Mucosa of rectum (tissue), 2 donors: ENCODE measurements around the gene SNX5.

Source experiments
- H3K27ac ChIP-seq, 2 donors: one replicate each; pipeline ENCODE4 v1.7.0; 2013; ENCODE audit warnings: inconsistent platforms in 2 of 2, low read depth in 2 of 2, low read length in 2 of 2
- H3K27me3 ChIP-seq, 2 donors: one replicate each; pipeline ENCODE4 v1.7.0; 2013; ENCODE audit warnings: low read length in 2 of 2; ENCODE audit not compliant: control insufficient read depth in 2 of 2, insufficient read depth in 2 of 2
- H3K36me3 ChIP-seq, 2 donors: one replicate each; pipeline ENCODE4 v1.7.0; 2013; ENCODE audit warnings: low read length in 2 of 2; ENCODE audit not compliant: control insufficient read depth in 2 of 2, insufficient read depth in 2 of 2
- H3K4me1 ChIP-seq, 2 donors: one replicate each; pipeline ENCODE4 v1.7.0; 2013; ENCODE audit warnings: low read length in 2 of 2, mild to moderate bottlenecking in 1 of 2; ENCODE audit not compliant: control insufficient read depth in 2 of 2, insufficient read depth in 2 of 2
- H3K4me3 ChIP-seq, 2 donors: one replicate each; pipeline ENCODE4 v1.7.0; 2013; ENCODE audit warnings: low read length in 2 of 2
- H3K9ac ChIP-seq, 2 donors: one replicate each; pipeline ENCODE4 v1.7.0; 2013; ENCODE audit warnings: low read length in 2 of 2, low read depth in 1 of 2, mild to moderate bottlenecking in 1 of 2
- H3K9me3 ChIP-seq, 2 donors: one replicate each; pipeline ENCODE4 v1.7.0; 2013; ENCODE audit warnings: low read length in 2 of 2; ENCODE audit not compliant: control insufficient read depth in 2 of 2
- donor health status: healthy.
- donor health status: Normal muscosa, but diverticular disease.

The SNX5 gene

DNA sequence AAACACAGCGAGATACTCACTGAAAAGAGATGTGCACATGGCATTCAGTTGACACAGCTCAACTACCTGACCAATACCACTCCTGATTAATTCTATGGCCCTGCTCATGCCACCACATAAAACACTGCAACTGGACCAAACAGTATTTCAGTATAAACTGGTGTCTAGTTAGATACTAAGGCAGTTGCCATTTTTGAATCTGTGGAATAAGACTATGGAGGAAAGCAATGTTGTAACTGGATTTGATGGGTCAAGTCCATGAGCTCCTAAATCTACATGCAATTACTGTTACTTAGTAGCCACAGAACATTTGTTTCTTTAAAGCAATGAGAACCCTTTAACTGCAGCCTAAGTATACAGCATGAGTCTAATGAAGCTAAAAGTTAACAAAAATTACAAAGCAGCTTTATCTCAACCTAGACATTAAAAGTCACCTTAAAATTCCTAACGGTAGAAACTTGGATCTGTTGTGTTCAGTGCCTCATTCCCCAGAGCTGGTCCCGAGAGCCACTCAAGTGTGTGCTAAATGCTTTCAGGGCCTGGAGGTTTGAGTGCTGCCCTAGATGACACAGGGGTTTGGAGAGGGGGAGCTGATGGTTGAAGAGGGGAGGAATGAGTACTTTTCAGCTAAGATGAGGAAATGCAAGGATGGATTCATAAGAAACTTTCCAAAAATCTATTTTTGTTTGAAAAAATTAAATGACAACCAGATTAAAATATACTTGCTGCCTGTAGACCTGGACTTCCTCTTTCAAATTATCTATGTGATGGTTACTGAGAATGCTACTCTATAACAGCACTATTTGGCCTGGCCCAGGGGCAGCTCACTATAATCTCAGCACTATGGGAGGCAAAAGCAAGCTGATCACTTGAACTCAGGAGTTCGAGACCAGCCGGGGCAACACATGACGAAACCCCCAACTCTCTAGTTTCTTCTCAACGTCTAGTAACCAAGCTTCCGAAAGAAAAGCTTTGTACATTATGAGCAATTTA lies 15.6 kb downstream of the SNX5 start:
- no peaks in the 10 kb centered on the region for H3K9me3 ChIP-seq
- no peaks in the 10 kb centered on the region for H3K27me3 ChIP-seq
- H3K4me3 ChIP-seq, result no peak overlapping the region
- no peak overlapping the region for H3K9ac ChIP-seq
- peaks cover 11 to 15% of the 10 kb centered on the region in 2 donors for H3K4me1 ChIP-seq
- H3K36me3 ChIP-seq, result peaks cover 57 to 69% of the 10 kb centered on the region in 2 donors
- H3K27ac ChIP-seq, result no peak overlapping the region

DNA sequence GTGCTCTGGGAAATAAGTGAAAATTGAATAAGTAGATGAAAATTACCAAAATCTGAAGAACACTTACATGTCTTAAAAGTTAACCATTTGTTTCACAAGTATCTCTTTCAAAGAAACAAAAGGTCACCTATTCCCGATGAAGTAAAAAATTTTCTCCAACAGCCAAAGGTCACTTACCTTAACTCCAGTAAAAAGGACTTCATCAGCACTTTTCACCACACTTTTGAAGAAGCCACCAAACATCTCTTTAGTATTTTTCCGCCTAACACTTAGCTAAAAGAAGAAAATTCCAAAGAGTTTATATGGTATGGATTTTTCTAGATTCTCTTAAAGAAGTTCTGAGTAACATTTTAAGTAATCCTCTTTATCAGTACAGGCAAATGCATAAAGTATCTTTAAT lies 17.3 kb downstream of the SNX5 start:
- Histone ChIP-seq H3K4me1 (peaks cover 3 to 9% of the 10 kb centered on the region in 2 donors), H3K4me3 (no peak overlapping the region), H3K27ac (no peak overlapping the region), H3K27me3 (no peaks in the 10 kb centered on the region), H3K9ac (no peak overlapping the region), H3K9me3 (no peaks in the 10 kb centered on the region), H3K36me3 (peaks cover 72 to 86% of the 10 kb centered on the region in 2 donors)

DNA sequence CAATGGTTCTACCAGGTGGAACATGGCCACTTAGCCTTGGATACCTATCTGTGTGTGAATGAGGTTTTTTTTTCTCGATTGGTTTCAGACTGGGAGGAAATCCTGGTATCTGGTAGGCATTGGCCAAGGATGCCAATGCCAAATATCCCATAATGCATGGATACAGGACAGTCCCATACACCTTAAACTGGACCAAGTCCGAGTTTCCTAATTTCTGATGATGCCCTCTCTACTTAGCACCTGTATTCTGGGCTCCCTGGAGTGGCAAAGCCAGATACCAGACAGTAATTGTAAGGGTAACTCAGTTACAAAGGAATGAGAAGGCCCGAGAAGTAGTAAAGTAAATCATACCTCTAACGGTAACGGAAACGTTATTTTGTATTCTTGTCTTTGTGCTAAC lies 17.9 kb downstream of the SNX5 start:
- no peaks in the 10 kb centered on the region for H3K9me3 ChIP-seq
- H3K36me3 ChIP-seq, result peaks cover 76 to 92% of the 10 kb centered on the region in 2 donors
- no peaks in the 10 kb centered on the region for H3K27me3 ChIP-seq
- no peak overlapping the region for H3K4me3 ChIP-seq
- H3K4me1 ChIP-seq, result peaks cover 3 to 4% of the 10 kb centered on the region in 2 donors
- H3K27ac ChIP-seq, result no peak overlapping the region
- no peak overlapping the region for H3K9ac ChIP-seq

DNA sequence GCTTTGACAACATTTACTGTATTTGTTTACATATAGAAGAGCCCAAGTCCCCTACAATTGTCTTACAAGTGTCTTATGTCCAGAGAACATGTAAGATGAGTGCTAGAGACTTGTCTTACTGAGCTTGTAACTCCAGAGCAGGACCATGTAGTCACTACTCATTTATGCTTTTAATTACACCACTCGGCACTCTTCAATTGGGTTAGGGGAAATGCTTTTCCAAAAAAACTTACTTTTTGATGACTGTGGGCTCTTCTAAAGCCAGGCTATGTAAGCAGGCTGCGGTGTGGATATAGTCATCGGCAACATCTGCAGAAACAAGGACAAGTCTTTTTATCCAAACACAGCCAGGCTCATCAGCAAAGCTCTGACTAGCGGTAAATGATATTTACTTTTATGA lies 18.7 kb downstream of the SNX5 start:
- no peak overlapping the region for H3K9ac ChIP-seq
- peaks cover 82 to 96% of the 10 kb centered on the region in 2 donors for H3K36me3 ChIP-seq
- no peak overlapping the region for H3K27ac ChIP-seq

DNA sequence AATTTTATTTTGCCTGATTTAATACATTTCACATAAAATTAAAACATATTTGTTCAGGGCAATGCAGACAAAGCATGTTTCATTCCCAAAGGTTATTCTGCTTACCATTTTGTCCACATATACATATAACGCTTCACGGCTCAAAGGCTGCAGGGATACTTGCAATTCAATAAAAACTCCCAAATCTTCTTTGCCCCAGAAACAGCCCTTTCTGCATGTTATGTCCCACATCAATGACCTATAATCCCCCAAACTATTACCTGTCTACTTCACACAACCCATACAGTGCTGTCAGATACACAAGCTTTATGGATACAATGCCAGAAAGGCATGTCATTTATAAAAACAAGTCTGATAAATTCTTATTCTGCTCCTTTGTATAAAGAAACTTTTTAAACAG lies 20.2 kb downstream of the SNX5 start:
- H3K9ac ChIP-seq, result no peak overlapping the region
- H3K27me3 ChIP-seq, result no peaks in the 10 kb centered on the region
- H3K36me3 ChIP-seq, result peaks cover 76 to 94% of the 10 kb centered on the region in 2 donors
- no peaks in the 10 kb centered on the region for H3K9me3 ChIP-seq
- no peak overlapping the region for H3K27ac ChIP-seq
- no peaks in the 10 kb centered on the region for H3K4me1 ChIP-seq
- no peak overlapping the region for H3K4me3 ChIP-seq

More for the DNA sequence above, 18.7 kb downstream of the SNX5 start:
- Histone ChIP-seq H3K27me3 (no peaks in the 10 kb centered on the region), H3K4me1 (no peaks in the 10 kb centered on the region), H3K9me3 (no peaks in the 10 kb centered on the region), H3K4me3 (no peak overlapping the region)

DNA sequence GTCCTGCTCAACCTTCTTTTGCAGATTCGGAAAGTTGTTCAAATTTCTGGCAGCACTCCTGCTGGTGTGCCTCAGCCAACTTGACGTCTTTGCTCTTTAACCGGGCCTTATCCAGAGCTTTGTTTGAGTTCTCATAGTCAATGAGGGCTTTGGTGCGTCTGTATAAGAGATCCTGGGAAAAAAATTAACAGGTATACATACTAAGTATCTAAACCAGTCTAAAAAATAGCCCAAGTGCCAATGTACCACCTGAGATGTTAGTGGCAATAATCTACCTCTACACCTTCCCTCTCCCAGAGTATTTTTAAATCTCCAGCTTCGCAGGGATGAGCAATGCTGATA lies 21.1 kb downstream of the SNX5 start:
- no peak overlapping the region for H3K4me3 ChIP-seq
- H3K4me1 ChIP-seq, result peaks cover 0 to 3% of the 10 kb centered on the region in 2 donors
- peaks cover 76 to 94% of the 10 kb centered on the region in 2 donors for H3K36me3 ChIP-seq
- H3K9ac ChIP-seq, result no peak overlapping the region
- no peaks in the 10 kb centered on the region for H3K27me3 ChIP-seq
- H3K9me3 ChIP-seq, result no peaks in the 10 kb centered on the region
- no peak overlapping the region for H3K27ac ChIP-seq

DNA sequence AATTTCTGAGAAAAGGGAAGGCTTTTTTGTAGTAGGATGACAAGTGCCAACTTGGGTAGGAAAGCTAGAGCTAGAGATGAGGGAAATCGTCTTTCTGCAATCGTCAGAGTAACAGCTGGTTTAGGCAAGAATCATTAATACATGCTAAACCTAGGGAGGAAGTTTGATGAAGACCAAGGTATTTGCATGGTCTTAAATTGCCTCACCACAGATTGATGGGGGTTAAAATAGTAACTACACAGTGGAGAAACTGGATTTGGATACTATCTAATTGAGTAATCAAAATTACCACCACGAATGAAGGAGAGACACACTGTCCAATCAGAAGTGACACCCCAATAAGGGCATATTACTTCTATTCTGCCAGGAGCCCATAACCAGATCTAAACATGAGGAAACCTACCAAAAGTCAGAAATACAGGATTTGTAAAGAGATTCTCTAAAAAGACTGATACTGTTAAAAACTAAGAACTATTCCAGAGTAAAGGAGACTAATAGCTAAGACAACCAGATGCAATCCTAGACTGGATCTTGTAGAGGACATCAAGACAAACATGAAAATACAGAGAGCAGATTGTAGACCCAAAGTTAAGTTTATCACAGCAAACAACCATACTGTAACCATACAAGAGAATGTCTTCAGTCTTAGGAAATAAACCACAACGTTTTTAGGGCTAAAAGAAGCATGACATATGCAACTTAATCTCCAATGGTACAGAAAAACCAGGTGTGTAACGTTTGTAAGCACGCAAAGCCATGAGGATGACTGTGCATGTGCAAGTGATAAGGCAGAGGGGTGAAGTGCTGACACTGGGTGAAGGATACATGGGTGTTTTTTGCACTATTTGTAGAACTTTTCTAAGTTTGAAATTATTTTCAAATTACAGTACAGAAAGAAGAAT lies 21.8 kb downstream of the SNX5 start:
- Histone ChIP-seq H3K9ac (no peak overlapping the region), H3K27me3 (no peaks in the 10 kb centered on the region), H3K36me3 (peaks cover 80 to 95% of the 10 kb centered on the region in 2 donors), H3K4me3 (no peak overlapping the region), H3K4me1 (peaks cover 0 to 3% of the 10 kb centered on the region in 2 donors), H3K9me3 (no peaks in the 10 kb centered on the region), H3K27ac (no peak overlapping the region)

DNA sequence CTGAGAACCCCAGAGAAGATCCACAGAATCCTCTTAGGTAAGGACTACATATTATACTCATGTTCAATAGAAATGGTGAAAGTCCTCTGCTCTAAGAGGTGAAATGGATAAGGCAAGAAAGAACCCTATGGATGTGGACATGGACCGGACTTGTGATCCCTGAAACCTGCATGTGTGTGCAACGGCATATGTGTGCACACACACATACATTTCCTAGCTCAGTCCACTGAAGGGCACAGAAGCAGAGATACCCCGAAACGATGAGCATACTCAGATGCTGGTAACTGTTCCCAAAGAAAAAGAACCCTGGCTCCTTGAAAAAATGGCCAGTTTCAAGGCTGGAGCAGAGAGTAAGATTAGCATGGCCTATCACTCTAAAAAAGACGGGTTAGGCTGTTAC lies 22.6 kb downstream of the SNX5 start:
- Histone ChIP-seq H3K4me1 (peaks cover 0 to 3% of the 10 kb centered on the region in 2 donors), H3K9me3 (no peaks in the 10 kb centered on the region), H3K9ac (no peak overlapping the region), H3K4me3 (no peak overlapping the region), H3K27ac (no peak overlapping the region), H3K27me3 (no peaks in the 10 kb centered on the region), H3K36me3 (peaks cover 74 to 95% of the 10 kb centered on the region in 2 donors)

DNA sequence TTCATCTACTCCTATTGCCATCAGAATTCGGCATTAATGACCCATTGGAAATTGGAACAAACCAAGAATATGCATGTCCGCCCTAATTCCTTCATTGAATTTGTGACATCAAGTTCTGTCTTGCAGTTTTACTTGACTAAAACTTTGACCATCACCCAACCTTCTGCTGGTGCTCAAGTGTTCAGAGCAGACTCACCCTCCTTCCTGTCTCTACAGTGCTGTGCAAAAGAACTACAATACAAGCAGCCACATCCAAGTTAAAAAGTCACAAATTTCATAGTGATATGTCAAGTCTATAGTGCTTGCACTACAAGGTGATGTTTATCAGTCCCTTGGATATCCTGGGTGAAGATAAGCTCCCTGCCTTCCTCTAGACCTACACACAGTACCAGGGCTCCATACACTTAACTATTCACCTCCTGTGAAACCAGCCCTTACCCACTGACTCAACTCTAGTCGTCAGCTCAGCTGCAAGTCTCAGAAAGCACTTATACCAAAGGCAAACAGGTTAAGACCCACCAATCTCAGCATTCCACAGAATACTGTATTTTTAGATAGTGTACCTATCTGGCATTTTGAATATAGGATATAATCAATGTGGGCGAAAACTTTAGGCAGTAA lies 23.6 kb downstream of the SNX5 start:
- peaks cover 65 to 87% of the 10 kb centered on the region in 2 donors for H3K36me3 ChIP-seq
- no peak overlapping the region for H3K27ac ChIP-seq
- no peak overlapping the region for H3K4me3 ChIP-seq

More for the DNA sequence above, 23.6 kb downstream of the SNX5 start:
- no peaks in the 10 kb centered on the region for H3K9me3 ChIP-seq
- H3K27me3 ChIP-seq, result no peaks in the 10 kb centered on the region
- H3K9ac ChIP-seq, result no peak overlapping the region
- peaks cover 0 to 3% of the 10 kb centered on the region in 2 donors for H3K4me1 ChIP-seq
